Suprapubic skin (tissue), 4 donors: ENCODE measurements around the gene SAT2. TPM values are rescaled to one million over a fixed set of nuclear protein-coding genes. Genes with fewer than 3 reads are reported as not detected.

Source experiments
- DNase-seq, 2 donors: peaks; one replicate each; pipeline ENCODE4 v3.0.0-alpha.2; 2019; ENCODE audit warnings: low spot score in 2 of 2
- H3K27ac ChIP-seq: fragments of 200-600 bp; sonication (generic); one replicate; pipeline ENCODE4 v1.5.1; 2019
- H3K27me3 ChIP-seq: fragments of 200-600 bp; sonication (generic); one replicate; pipeline ENCODE4 v1.5.1; 2019
- H3K36me3 ChIP-seq: fragments of 200-600 bp; sonication (generic); one replicate; pipeline ENCODE4 v1.5.1; 2019
- H3K4me1 ChIP-seq: fragments of 200-600 bp; sonication (generic); one replicate; pipeline ENCODE4 v1.5.1; 2019
- H3K4me3 ChIP-seq: fragments of 200-600 bp; sonication (generic); one replicate; pipeline ENCODE4 v1.5.1; 2019; ENCODE audit warnings: mild to moderate bottlenecking
- H3K9me3 ChIP-seq: fragments of 200-600 bp; sonication (generic); one replicate; pipeline ENCODE4 v1.5.1; 2019
- CTCF ChIP-seq, 2 donors: fragments of 200-600 bp in 1 of 2; fragments of 450-650 bp in 1 of 2; sonication (generic) in 1 of 2; IDR thresholded peaks; one replicate each; pipeline ENCODE4 v1.5.1; 2016 to 2019; ENCODE audit warnings: antibody characterized with exemption in 2 of 2, mild to moderate bottlenecking in 1 of 2, moderate library complexity in 1 of 2
- EP300 ChIP-seq: sonication (generic); formaldehyde crosslinking; IDR thresholded peaks from one replicate; pipeline ENCODE4 v1.6.1; 2017; ENCODE audit warnings: antibody characterized with exemption
- POLR2A ChIP-seq, 2 donors: fragments of 450-650 bp; IDR thresholded peaks; one replicate each; pipeline ENCODE4 v1.6.1; 2017; ENCODE audit warnings: antibody characterized with exemption in 2 of 2, mild to moderate bottlenecking in 2 of 2, moderate library complexity in 2 of 2
- POLR2AphosphoS5 ChIP-seq, 3 donors: sonication (generic); formaldehyde crosslinking; IDR thresholded peaks; one replicate each; pipeline ENCODE4 v1.6.1; 2017; ENCODE audit warnings: antibody characterized with exemption in 3 of 3
- WGBS: methylation state at CpG from one replicate; pipeline ENCODE4 v1.1.5; 2018; 5-methylcytosine and 5-hydroxymethylcytosine counted together
- total RNA-seq, 4 donors: library from RNA; depleted of rRNA; stranded (reverse); fragments of >200 nt; gene quantifications; one replicate each; pipeline ENCODE4 v1.1.0, GENCODE V29; 2016

Gene SAT2
- total RNA-seq, 4 donors from 2014 or later, result 28.7 to 58.8 (median 39.9) TPM

GRCh38 chr17:7652388-7653356, 25.1 kb upstream of the SAT2 start:
- TF ChIP-seq POLR2AphosphoS5 (IDR thresholded peaks at IDR 0.05) (no peak), EP300 (no peak), POLR2A (IDR thresholded peaks at IDR 0.05) (no peak), CTCF (IDR thresholded peaks at IDR 0.05) (no peak)
- whole genome bisulfite sequencing, result 55% methylated on average over 7 of the region's 12 CpGs
- peaks cover 37% of the 10 kb centered on the region for H3K27me3 ChIP-seq
- peaks cover 21% of the 10 kb centered on the region for H3K4me1 ChIP-seq
- no peak for DNase-seq
- no peak overlapping the region for H3K27ac ChIP-seq
- H3K4me3 ChIP-seq, result no peak overlapping the region
- H3K36me3 ChIP-seq, result no peaks in the 10 kb centered on the region
- no peaks in the 10 kb centered on the region for H3K9me3 ChIP-seq

GRCh38 chr17:7651665-7652387, 24.2 kb upstream of the SAT2 start:
- no peaks in the 10 kb centered on the region for H3K9me3 ChIP-seq
- peaks cover 21% of the 10 kb centered on the region for H3K4me1 ChIP-seq
- H3K36me3 ChIP-seq, result no peaks in the 10 kb centered on the region
- H3K27me3 ChIP-seq, result peaks cover 40% of the 10 kb centered on the region
- H3K27ac ChIP-seq, result no peak overlapping the region
- DNase-seq, result no peak
- 18% methylated on average over 6 of the region's 54 CpGs for WGBS
- TF ChIP-seq POLR2A (IDR thresholded peaks at IDR 0.05) (no peak), EP300 (no peak), POLR2AphosphoS5 (IDR thresholded peaks at IDR 0.05) (no peak)
- peak overlapping the region; percentile 60 for H3K4me3 ChIP-seq

- H3K27me3 ChIP-seq, result peaks cover 40% of the 10 kb centered on the region
These were observed 23.6 kb upstream of the SAT2 start for GRCh38 chr17:7651097-7651664.

GRCh38 chr17:7650509-7651096, 23.0 kb upstream of the SAT2 start, which contains the start of gene ATP1B2:
Gene ATP1B2 (plus strand): TSS chr17:7650926. CDS start chr17:7651519, 593 bp downstream.
- DNase-seq, result peak in 1 of 2 donors; percentile 84
- Histone ChIP-seq H3K27ac (no peak within 1 kb of the TSS), H3K4me3 (peak within 1 kb of the TSS; percentile 60), H3K4me1 (peaks cover 21% of the 10 kb centered on the region), H3K27me3 (peaks cover 40% of the 10 kb centered on the region), H3K36me3 (no peaks in the 10 kb centered on the region), H3K9me3 (no peaks in the 10 kb centered on the region)
- no peak for TF ChIP-seq POLR2A (IDR thresholded peaks at IDR 0.05)
- TF ChIP-seq EP300, result no peak
- no peak for TF ChIP-seq POLR2AphosphoS5 (IDR thresholded peaks at IDR 0.05)
- no peak for TF ChIP-seq CTCF (IDR thresholded peaks at IDR 0.05)
- 1% methylated on average over 23 of the region's 34 CpGs for WGBS

More at GRCh38 chr17:7651097-7651664, 23.6 kb upstream of the SAT2 start:
- Histone ChIP-seq H3K4me1 (peaks cover 21% of the 10 kb centered on the region), H3K27ac (no peak overlapping the region), H3K36me3 (no peaks in the 10 kb centered on the region), H3K9me3 (no peaks in the 10 kb centered on the region), H3K4me3 (peak overlapping the region; percentile 60)
- DNase-seq, result no peak
- WGBS, result 0% methylated on average over 13 of the region's 45 CpGs
- TF ChIP-seq CTCF (IDR thresholded peaks at IDR 0.05) (no peak), POLR2A (IDR thresholded peaks at IDR 0.05) (no peak), POLR2AphosphoS5 (IDR thresholded peaks at IDR 0.05) (no peak), EP300 (no peak)

GRCh38 chr17:7647018-7647417, 19.4 kb upstream of the SAT2 start:
- Histone ChIP-seq H3K9me3 (no peaks in the 10 kb centered on the region), H3K27ac (no peak overlapping the region), H3K36me3 (no peaks in the 10 kb centered on the region), H3K27me3 (peaks cover 25% of the 10 kb centered on the region), H3K4me3 (no peak overlapping the region), H3K4me1 (peaks cover 21% of the 10 kb centered on the region)
- TF ChIP-seq POLR2AphosphoS5 (IDR thresholded peaks at IDR 0.05), result no peak
- TF ChIP-seq POLR2A (IDR thresholded peaks at IDR 0.05), result no peak
- TF ChIP-seq CTCF (IDR thresholded peaks at IDR 0.05), result no peak
- TF ChIP-seq EP300, result no peak
- WGBS, result 74% methylated on average over 4 of the region's 4 CpGs
- DNase-seq, result no peak
